ENCODE measurements around the gene MNS1. TPM values are rescaled to one million over a fixed set of nuclear protein-coding genes. Genes with fewer than 3 reads are reported as not detected.

Gene MNS1
- total and polyA plus RNA-seq, 10 of the 15 experiments (the other 5 are each of a cell fraction or from before 2014, with no cell fraction given) = 0.45 to 2.6 (median 0.97) TPM

DNA sequence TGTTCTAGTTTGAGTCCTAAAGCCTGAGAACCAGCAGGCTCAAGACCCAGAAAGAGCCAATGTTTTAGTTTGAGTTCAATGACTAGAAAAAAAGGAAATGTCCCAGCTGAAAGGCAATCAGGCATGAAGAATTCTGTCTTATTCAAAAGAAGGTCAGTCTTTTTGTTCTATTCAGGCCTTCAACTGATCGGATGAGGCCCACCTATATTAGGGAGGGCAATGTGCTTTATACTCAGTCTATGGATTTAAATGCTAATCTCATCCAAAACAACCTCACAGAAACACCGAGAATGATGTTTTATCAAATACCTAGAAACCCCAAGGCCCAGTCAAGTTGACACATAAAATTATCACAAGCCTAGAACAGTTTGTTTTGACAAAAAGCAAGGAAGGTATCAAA, 4.0 kb downstream of the MNS1 start:
- ChIA-PET CTCF (no interaction called here), RAD21 (ENCODE audit: unreplicated experiment) (no interaction called here), SMC1A (ENCODE audit: uncharacterized antibody, unreplicated experiment) (no interaction called here), POLR2A (no interaction called here)
- no peak for ATAC-seq
- H3K36me3 ChIP-seq (ENCODE audit: control insufficient read depth in 2 of 2, insufficient read depth in 2 of 2, low read length in 1 of 2) = no peaks in the 10 kb centered on the region
- no peaks in the 10 kb centered on the region for H3K4me1 ChIP-seq (ENCODE audit: control insufficient read depth, insufficient read depth, low read length)
- WGBS (ENCODE audit: insufficient coverage, insufficient replicate concordance, low lambda C conversion rate, missing lambda C conversion rate) = 92% methylated on average over 2 of the region's 2 CpGs
- no peak overlapping the region for H3K9ac ChIP-seq (ENCODE audit: control insufficient read depth, insufficient read depth, low read length)
- no peak for DNase-seq (ENCODE audit: low read depth, low spot score)
- in situ Hi-C loops (cut with MboI) = no loop called here
- no peak overlapping the region for H3K4me3 ChIP-seq
- intact Hi-C loops (cut with micrococcal nuclease; ENCODE audit: unreplicated experiment) = no loop called here
- no peak overlapping the region for H3K4me2 ChIP-seq (ENCODE audit: control insufficient read depth, insufficient read depth)
- no peaks in the 10 kb centered on the region for H3K9me3 ChIP-seq (replicated peaks; ENCODE audit: control insufficient read depth, insufficient read depth, low read length)
- FAIRE-seq = no peak
- no peak overlapping the region for H2AFZ ChIP-seq (ENCODE audit: control insufficient read depth, low read depth, low read length)
- H3K27ac ChIP-seq (ENCODE audit: control insufficient read depth, insufficient read depth) = no peak overlapping the region
- BruUV-seq (replicated peaks) = no TSS peak
- H3K79me2 ChIP-seq (ENCODE audit: control insufficient read depth, insufficient read depth, low read length) = no peaks in the 10 kb centered on the region
- no peaks in the 10 kb centered on the region for H3K27me3 ChIP-seq (replicated peaks in 1 of 2; ENCODE audit: control insufficient read depth in 2 of 2, insufficient read depth in 2 of 2, low read length in 1 of 2)
- H4K20me1 ChIP-seq (ENCODE audit: control insufficient read depth, insufficient read depth) = no peaks in the 10 kb centered on the region
- no peak for TF ChIP-seq BCLAF1 (IDR thresholded peaks at IDR 0.05)
- no peak for TF ChIP-seq POLR2AphosphoS2 (IDR thresholded peaks at IDR 0.05; ENCODE audit: low read depth, low read length)
- TF ChIP-seq, protein P1, sequence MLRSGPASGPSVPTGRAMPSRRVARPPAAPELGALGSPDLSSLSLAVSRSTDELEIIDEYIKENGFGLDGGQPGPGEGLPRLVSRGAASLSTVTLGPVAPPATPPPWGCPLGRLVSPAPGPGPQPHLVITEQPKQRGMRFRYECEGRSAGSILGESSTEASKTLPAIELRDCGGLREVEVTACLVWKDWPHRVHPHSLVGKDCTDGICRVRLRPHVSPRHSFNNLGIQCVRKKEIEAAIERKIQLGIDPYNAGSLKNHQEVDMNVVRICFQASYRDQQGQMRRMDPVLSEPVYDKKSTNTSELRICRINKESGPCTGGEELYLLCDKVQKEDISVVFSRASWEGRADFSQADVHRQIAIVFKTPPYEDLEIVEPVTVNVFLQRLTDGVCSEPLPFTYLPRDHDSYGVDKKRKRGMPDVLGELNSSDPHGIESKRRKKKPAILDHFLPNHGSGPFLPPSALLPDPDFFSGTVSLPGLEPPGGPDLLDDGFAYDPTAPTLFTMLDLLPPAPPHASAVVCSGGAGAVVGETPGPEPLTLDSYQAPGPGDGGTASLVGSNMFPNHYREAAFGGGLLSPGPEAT (IDR thresholded peaks at IDR 0.05; ENCODE audit: low read depth) = no peak
- no peak for TF ChIP-seq KLF5 (IDR thresholded peaks at IDR 0.05; ENCODE audit: partially characterized antibody)
- TF ChIP-seq CBX3 (IDR thresholded peaks at IDR 0.05; ENCODE audit: borderline replicate concordance, low read depth) = no peak
- TF ChIP-seq SMAD1 (IDR thresholded peaks at IDR 0.05; ENCODE audit: low read depth, partially characterized antibody) = no peak
- TF ChIP-seq CHD4 (IDR thresholded peaks at IDR 0.05) = no peak
- TF ChIP-seq KDM1A (IDR thresholded peaks at IDR 0.05; ENCODE audit: borderline replicate concordance) = no peak
- TF ChIP-seq YY1 (IDR thresholded peaks at IDR 0.05; ENCODE audit: low read depth, low read length) = no peak
- TF ChIP-seq ZNF384 (IDR thresholded peaks at IDR 0.05; ENCODE audit: borderline replicate concordance, low read depth, low read length) = no peak
- no peak for TF ChIP-seq JUNB (IDR thresholded peaks at IDR 0.05)
- no peak for TF ChIP-seq ZBTB40 (IDR thresholded peaks at IDR 0.05; ENCODE audit: borderline replicate concordance)
- no peak for TF ChIP-seq IKZF1 (conservative IDR thresholded peaks at IDR 0.05)
- TF ChIP-seq HDAC2 (IDR thresholded peaks at IDR 0.05) = no peak
- no peak for TF ChIP-seq RFX5 (IDR thresholded peaks at IDR 0.05; ENCODE audit: low read depth, low read length)
- TF ChIP-seq, protein P2, sequence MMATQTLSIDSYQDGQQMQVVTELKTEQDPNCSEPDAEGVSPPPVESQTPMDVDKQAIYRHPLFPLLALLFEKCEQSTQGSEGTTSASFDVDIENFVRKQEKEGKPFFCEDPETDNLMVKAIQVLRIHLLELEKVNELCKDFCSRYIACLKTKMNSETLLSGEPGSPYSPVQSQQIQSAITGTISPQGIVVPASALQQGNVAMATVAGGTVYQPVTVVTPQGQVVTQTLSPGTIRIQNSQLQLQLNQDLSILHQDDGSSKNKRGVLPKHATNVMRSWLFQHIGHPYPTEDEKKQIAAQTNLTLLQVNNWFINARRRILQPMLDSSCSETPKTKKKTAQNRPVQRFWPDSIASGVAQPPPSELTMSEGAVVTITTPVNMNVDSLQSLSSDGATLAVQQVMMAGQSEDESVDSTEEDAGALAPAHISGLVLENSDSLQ (IDR thresholded peaks at IDR 0.05) = no peak
